Activated CD4-positive, alpha-beta T cell treated with anti-CD3 and anti-CD28 coated beads, Interleukin-2, amount 50 U/mL, for 24 hours (primary cell): Measurements from ENCODE around the gene ZNF777.

Source experiments
- DNase-seq, 2 donors: peaks; one replicate each; pipeline ENCODE4 v3.0.0-alpha.2; 2020; ENCODE audit warnings: low read depth in 1 of 2, low spot score in 1 of 2

Gene ZNF777

GRCh38 chr7:149477494-149478443, 16.9 kb upstream of the ZNF777 start:
- DNase-seq: no peak

GRCh38 chr7:149476791-149477190, 15.9 kb upstream of the ZNF777 start:
- no peak for DNase-seq

GRCh38 chr7:149475121-149476045, 14.5 kb upstream of the ZNF777 start:
- no peak for DNase-seq

- no peak for DNase-seq
Measured at GRCh38 chr7:149474309-149475120, 13.7 kb upstream of the ZNF777 start.

GRCh38 chr7:149473251-149473650, 12.4 kb upstream of the ZNF777 start:
- no peak for DNase-seq

GRCh38 chr7:149471289-149471953, 10.6 kb upstream of the ZNF777 start:
- no peak for DNase-seq

- DNase-seq: no peak
Measured at GRCh38 chr7:149469806-149470205, 8.9 kb upstream of the ZNF777 start.

GRCh38 chr7:149468208-149468607, 7.3 kb upstream of the ZNF777 start:
- DNase-seq: no peak

GRCh38 chr7:149467321-149467859, 6.5 kb upstream of the ZNF777 start:
- DNase-seq: no peak

GRCh38 chr7:149466364-149466763, 5.5 kb upstream of the ZNF777 start:
- no peak for DNase-seq

- DNase-seq: no peak
Measured at GRCh38 chr7:149463500-149464161, 2.8 kb upstream of the ZNF777 start.

- DNase-seq: no peak
Measured at GRCh38 chr7:149462101-149462520, 1.2 kb upstream of the ZNF777 start.

GRCh38 chr7:149459540-149460452, 1.1 kb downstream of the ZNF777 start:
- no peak for DNase-seq

- DNase-seq: no peak
Measured at GRCh38 chr7:149459201-149459539, 1.7 kb downstream of the ZNF777 start.

- DNase-seq: no peak
Measured at GRCh38 chr7:149458235-149458634, 2.6 kb downstream of the ZNF777 start.

- no peak for DNase-seq
Measured at GRCh38 chr7:149457766-149458165, 3.1 kb downstream of the ZNF777 start.

- DNase-seq: no peak
Measured at GRCh38 chr7:149456506-149457421, 4.1 kb downstream of the ZNF777 start.
